Esophagus mucosa (tissue), 1 donor: ENCODE measurements around the gene SERINC2. TPM values are rescaled to one million over a fixed set of nuclear protein-coding genes. Genes with fewer than 3 reads are reported as not detected.

Experiments used
- ATAC-seq: fragments of 200-7000 bp; cut with Tn5 transposase; one replicate; pipeline ENCODE4 v1.9.1; 2020
- total RNA-seq: library from RNA; stranded (reverse); gene quantifications from one replicate; pipeline ENCODE4 v1.2.4, GENCODE V29; 2023
- donor health status: DM: yes; HTN: yes; CAD: no.

SERINC2 gene
- total RNA-seq, result 109 TPM

GRCh38 chr1:31412732-31413404 lies at the start of gene SERINC2:
Gene SERINC2 (plus strand): TSS chr1:31413213. CDS start chr1:31413266, 53 bp downstream.
- ATAC-seq, result peak; percentile 74

DNA sequence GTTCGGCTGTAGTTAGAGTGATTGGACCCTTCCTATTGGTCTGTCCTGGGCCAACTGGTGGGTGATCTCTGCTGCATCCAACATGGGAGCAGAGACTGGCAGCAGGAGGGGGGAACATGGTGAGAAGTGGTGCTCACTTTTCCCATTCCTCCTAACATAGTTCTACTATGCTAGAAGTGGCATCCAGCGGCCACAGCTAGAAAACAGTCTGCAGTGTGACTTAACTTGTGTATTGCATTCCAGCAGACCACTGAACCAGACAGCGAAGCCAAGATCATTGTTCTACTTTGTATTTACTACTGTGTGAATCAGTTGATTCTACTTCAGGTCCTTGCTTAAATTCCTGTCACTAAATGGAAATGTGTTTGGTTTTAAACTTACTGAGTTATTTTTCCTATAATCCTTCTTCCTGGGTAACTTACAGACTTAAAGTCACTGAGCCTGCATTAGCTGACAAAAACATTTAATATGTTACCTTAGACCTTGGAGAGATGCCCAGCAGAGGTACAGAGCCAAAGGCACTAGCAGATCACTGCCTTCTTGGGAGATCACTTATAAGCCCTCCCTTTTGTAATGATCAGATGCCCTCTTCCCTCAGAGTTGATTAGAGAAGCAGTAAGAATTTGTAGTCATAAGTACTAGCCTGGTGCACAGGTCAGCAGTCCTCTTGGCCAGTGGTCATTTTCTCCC lies 48.3 kb upstream of the SERINC2 start:
- no peak for ATAC-seq

DNA sequence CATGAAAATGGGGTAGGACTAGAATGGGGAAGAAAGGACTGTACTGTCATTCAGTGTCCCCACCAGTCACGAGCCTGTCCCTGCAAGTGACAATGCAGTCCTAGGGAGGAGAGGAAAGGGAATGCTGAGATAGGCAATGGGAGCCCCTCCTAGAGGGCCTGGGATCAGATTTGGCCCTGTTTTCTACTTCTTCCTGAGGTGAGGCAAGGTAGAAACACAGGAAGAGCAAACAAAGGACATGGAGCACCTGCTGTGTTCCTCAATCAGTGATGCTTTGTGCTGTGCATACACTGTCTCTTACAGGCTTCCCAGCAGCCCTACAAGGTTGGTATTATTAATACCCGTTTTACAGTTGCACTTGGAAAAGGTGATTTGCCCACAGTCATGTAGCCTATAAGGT lies 46.2 kb upstream of the SERINC2 start:
- ATAC-seq, result no peak

GRCh38 chr1:31368611-31369107 lies 44.4 kb upstream of the SERINC2 start:
- no peak for ATAC-seq

GRCh38 chr1:31370021-31370420 lies 43.0 kb upstream of the SERINC2 start:
- ATAC-seq, result no peak

DNA sequence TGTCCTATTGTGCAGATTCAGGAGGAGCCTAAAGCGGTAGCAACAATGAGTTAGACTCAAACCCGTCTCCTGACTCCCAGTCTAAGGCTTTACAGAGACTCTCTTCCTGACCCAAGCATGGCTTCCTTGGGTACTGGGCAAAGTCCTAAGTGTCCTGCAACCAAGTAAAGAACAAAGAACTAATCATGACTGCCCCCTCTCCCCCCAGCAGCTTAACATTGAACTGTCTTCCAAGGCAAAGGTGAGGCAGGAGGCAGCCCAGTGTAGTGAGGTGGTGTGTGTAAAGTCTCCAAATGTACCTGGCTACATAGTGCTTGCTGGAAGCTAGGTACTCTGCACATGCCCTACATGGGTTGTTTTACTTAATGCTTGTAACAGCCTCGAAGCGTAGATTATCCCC lies 42.4 kb upstream of the SERINC2 start:
- ATAC-seq, result no peak

- ATAC-seq, result no peak
These were observed 41.7 kb upstream of the SERINC2 start for GRCh38 chr1:31371121-31371959.

GRCh38 chr1:31372051-31372450 lies 41.0 kb upstream of the SERINC2 start:
- no peak for ATAC-seq

DNA sequence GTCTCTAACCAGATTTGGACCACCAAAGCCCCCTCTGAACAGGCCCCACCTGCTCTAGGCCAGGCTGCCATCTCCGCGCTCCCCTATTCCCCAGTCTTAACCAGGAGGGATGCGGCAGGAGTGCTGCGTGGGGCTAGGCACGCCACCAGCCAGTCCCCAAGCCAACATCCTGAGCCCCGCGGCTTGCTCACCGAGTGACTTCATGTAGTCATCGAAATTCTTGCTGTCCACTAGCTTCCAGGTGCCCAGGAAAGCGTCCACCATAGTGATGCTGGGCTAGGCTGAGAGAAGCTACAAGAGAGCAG lies 40.3 kb upstream of the SERINC2 start:
- no peak for ATAC-seq

DNA sequence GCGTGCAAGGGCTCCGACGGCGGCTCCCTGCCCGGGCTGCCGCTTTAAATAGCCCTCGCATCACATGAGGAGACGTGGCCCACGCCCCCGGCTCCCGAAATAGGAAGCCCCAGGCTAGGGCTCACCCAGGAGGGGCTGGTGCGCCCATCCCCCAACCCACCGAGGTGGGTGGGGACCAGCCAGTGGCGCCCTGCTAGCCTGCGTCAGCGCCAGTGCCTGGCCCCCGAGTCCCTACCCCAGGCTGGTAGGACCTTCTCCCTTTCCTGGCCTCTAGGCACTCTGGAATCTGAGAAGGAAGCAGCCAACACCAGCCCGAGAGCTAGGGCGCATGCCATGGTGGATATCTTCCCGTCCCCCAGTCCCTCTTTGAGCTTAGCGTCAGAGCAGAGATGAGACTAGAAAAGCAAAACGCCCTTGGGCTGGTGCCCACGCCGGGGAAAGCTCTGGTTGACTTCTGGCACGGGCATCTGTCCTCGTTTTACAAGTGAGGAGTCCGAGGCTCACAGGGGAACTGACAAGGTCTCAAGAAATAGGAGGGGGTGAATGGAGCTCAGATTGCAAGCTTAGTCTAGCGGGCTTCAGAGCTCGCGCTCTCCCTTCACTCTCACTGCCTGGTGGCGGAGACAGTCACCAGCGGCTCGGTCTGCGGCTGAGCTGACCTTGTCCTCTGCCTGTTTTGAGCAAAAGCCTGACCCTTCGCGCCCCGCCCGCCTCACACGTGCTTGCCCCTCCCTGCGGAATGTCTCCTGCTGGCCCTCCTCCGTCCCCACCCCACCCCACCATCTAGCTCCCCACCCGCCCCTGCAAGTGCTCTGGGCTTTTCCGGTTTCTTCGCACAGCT lies 39.7 kb upstream of the SERINC2 start, which contains the start of gene FABP3:
Gene FABP3 (minus strand): TSS at position 21 of the 841 bp plus-strand sequence. CDS start 62 bp downstream, outside the sequence.
- peak; percentile 51 for ATAC-seq

- ATAC-seq, result no peak
These were observed 39.0 kb upstream of the SERINC2 start for GRCh38 chr1:31373897-31374486.

DNA sequence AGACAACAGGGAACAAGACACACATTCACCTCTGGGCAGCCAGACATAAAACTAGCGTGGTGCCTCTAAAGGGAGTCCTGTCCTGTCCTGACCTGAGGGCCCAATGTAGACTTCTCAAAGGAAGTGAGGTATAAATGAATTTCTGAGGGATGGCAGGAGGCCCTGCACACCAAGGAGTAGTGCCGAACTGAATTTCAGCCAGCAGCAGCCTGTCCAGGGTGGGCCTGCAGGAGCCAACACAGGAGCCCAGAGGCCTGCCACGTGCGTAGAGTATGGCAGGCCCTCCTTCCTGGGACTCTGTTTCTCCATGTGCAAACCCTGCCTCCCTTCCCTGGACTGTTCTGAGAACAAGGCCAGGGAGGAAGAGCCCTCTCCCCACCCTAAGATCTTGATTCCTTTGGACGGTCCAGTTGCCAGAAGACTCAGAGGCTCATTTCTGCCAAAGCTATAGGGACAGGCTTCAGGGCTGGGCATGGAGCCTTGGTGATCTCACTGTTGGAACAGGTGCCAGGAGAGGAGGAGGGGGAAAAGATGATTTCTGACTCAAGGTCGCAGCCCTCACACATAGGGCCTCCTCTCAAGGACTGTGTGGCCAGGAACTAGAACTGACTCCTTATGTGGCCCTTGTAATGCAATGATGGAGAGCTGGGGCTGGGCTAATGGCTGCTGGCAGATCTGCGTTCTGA lies 38.4 kb upstream of the SERINC2 start:
- ATAC-seq, result no peak

- no peak for ATAC-seq
These were observed 36.5 kb upstream of the SERINC2 start for GRCh38 chr1:31376375-31377134.

DNA sequence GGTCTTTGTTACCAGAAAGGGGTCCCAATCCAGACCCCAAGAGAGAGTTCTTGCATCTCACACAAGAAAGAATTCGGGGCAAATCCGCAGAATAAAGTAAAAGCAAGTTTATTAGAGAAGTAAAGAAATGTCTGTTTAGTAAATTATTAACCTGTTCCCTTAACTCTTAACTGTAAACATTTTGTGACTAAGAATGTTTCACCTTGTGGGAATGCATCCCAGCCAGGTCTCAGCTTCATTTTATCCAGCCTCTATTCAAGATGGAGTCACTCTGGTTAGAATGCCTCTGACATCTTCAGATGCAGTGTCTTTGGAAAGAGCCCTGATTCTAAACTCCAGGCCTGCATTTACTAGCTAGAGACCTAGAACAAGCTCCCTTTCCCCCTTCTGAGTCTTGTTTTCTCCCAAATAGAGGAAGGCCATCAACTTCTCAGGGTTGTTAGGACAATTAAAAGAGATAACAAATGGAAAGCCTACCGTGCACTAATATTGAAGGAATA lies 35.6 kb upstream of the SERINC2 start:
- no peak for ATAC-seq

DNA sequence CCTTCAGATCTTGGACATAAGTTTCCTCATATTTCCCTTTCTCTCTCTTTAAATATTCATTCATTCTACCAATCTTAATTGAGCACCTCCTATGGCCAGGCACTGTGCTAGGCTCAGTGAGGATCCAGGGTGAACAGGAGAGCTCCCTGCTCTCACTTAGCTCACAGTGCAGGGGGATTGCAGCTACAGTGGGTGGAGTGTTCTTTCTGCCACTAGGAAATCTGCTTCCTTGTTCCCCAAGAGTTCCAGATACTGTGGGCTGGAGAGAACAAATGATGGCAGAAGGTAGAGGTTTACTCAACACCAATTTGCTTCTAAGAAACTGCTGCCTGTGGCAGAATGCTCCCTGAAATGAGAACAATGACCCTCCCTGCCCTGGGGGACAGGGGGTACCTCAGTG lies 35.0 kb upstream of the SERINC2 start:
- ATAC-seq, result no peak

DNA sequence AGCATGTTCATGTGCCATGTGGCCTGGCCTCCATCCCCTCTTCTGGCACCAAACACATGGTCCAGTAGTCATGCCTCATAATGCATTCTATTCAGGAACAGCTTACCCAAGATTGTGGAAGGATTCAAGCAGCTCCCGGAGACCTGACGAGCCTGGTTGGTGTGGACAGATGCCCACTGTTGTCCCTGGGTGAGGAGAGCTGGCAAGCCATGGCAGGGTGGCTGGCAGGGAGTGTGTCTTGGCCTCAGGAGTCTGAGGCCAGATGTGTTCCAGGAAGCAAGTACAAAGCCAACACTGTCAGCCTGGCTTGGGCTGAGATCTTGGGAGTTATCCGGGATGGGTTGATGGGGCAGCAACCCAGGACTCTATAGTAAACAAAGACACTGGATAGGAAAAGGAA lies 32.8 kb upstream of the SERINC2 start:
- ATAC-seq, result no peak

DNA sequence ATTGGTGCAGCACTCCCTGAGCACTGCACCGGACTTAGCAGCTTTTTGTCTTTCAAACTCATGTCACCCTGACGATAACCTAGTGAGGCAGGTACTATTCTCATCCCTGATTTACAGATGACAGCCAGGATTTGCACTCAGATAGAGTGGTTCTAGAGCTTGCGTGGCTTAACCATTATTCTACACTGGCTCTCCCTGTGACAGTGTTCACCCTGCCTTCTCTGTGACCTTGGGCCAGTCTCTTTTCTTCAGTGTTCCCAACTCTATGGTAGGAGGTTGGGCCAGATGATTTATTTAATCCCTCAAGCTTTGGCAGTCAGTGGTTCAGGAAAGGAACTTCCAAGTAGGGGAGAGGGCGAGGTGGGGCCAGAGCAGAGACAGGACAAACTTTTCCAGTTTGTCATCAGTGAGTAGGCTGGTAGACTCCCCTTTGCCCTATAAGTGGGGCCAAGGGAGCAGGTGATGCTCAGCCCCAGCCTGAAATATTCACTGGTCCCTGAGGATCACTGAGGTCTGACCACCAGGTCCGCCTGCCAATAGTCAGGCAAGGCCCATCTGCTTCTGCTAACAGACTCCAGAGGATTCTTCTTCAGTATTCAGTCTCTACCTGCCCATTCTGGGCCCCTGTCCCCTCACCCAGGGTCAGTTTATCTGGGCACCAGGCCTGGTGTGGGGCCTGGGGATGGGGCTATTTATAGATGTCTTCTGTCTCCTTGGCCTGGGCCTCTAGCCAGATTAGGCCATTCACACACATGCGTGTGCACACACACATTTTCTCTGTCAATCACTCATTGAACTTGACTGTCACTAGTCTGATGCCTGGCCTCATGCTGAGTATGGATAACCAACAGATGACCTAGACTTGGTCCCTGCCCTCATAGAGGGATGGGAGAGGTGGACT lies 31.4 kb upstream of the SERINC2 start:
- peak; percentile 75 for ATAC-seq

- no peak for ATAC-seq
These were observed 30.5 kb upstream of the SERINC2 start for GRCh38 chr1:31382379-31382989.

GRCh38 chr1:31383967-31384366 lies 29.0 kb upstream of the SERINC2 start:
- no peak for ATAC-seq
